ENCODE data around the gene NFE2L2.
"Not testable (repeated sequence)": the region's sequence is repeated elsewhere in the genome, so short reads cannot be mapped to it uniquely, and the experiment has no call there.

The NFE2L2 gene

DNA sequence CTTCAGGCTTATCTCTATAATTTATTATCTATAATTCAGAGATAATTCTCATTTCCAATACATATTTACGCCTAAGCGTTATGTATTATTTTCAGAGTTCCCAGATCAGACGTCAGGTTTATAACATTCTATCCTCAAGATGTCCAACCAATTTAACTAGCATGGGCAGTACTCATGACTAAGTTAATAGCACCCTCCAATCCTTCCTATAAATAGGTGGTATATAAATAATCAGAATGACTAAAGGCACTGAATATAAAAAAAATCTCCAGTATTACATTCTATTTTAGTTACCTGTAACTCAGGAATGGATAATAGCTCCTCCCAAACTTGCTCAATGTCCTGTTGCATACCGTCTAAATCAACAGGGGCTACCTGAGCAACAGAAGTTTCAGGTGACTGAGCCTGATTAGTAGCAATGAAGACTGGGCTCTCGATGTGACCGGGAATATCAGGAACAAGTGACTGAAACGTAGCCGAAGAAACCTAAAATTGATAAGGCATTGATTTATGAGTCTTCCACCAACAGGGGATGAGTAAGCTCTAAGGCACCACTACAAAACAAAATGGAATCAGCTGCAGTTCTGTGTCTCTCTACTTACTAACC is 32.3 kb downstream of the NFE2L2 start:
- DNase-seq = no peak

DNA sequence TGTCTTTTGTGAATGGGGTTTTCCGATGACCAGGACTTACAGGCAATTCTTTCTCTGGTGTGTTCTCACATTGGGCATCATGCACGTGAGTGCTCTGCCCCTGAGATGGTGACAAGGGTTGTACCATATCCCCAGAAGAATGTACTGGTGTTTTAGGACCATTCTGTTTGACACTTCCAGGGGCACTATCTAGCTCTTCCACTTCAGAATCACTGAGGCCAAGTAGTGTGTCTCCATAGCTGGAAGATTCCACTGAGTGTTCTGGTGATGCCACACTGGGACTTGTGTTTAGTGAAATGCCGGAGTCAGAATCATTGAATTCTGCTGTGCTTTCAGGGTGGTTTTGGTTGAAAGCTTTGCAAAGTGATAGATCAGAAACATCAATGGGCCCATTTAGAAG is 33.3 kb downstream of the NFE2L2 start:
- DNase-seq = no peak

DNA sequence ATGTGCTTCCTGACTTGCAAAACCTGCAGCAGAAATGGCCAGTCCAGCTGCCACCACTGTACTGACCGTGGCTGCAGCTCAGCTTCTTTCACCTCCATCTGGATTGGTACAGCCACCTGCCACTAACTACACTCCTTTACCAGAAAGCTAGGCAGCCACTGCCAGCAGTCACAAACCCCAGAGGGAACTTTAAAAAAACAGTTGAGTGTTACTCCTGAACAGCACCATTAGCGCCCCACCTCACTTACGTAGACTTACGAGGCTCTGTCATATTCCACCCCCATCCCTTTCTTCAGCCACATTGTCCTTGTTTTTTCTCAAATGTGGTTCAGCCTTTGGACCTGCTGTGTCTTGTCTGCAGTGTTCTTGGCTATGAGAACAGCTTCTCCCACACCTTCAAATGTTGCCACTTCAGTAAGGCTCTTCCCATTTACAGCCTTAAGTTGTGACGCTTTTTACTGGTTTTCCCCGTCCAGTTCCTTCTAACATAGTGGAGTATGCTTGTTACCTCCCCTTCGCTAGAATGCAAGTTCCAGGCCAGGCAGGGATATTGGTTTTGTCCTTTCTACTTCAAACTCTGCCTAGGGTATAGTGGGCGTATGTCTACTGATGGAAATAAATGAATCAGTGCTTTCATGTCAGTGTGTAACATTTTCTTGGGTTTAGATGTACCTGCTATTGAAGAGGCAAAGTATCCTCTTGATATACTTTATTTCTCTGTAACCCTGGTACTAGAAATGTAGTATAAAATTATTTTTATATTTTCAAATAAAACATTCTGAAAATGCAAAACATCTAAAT is 34.9 kb downstream of the NFE2L2 start:
- no peak for DNase-seq

DNA sequence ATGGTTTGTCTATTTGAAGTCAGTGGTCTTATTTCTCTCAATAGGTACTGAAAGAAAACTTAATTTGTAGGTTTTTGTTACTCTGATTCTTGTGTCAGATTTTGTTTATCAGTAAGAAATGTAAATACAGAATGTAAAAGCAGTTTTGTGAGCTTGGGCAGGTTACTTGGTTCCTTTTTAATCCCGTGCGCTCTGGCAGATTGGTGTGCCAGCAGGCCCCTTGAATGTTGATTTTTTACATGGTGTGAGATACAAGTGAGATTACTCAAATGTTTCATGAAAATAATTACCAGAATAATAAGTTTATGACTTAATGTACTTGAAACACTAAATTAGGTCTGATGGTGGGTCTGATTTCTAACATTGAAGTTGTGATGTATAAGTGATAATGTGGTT is 38.6 kb downstream of the NFE2L2 start:
- DNase-seq = no peak

DNA sequence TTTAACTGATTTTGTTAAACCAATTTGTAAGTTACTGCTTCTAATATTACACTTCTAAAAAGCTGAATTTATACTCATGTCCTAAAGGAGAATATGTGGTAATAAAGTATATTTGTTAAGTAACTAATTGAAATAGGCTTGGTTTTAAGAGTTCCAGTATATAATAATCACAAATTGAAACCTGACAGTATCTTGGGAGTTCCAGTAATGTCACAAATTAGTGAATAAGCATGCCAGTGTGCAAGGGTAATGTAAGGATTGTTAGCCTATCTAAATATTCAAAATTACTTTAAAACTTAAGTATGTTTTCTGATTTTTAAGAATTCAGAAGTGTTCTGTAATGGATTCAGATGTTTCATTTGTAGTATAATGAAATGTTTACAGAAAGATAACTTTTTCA is 41.1 kb downstream of the NFE2L2 start:
- not testable (repeated sequence) for DNase-seq

DNA sequence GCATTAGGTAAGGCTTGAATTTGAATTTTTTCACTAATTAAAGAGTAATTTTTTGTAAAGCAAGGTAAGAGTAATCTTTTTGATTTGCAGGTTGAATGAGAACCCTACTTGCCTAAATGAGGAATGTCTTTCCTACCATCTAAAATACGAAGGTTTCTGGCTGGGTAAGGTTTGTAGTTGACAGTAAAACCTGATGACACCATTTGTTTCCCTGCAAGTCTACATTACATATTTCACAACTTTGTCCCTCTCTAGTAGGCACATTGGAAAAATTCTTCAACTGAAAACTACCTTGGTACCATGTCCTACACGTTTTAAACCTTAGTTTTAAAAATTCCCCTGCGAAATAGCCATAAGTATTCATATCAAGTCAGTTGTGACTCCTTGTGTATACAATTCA is 42.6 kb downstream of the NFE2L2 start:
- DNase-seq = no peak

DNA sequence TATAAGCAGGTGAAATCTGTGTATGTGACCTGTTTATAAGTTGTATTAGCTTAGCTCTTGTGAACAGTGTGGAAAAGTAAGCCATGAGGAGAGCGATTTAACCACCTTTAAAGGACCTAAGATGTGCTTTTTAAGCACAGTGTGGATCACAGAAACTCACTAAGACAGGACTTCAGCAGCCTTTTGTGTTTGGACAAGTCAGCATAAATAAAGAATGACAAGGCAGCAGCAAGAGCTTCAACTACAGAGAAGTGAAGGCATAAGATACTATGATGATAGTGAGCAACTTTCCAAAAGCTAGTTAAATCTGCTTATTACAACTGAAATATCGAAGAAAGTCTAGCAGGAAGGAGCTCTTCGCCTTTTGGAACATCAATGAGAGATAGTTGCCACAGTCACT is 43.0 kb downstream of the NFE2L2 start:
- DNase-seq = no peak

DNA sequence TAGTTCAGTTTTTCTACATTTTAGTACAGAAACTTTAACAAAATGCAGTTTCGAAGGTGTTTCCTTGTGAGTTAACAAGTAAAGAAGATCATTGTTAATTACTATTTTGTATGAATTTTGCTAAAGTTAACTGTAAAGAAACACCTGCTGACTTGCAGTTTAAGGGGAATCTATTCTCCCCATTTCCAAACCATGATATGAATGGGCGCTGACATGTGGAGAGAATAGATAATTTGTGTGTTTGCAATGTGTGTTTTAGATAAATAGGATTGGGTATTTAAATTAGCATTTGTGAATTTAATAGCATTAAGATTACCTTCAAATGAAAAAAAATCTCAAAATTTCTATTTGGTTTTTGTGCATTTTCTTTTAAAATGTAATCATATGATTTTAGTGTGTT is 44.7 kb downstream of the NFE2L2 start:
- DNase-seq = not testable (repeated sequence)

DNA sequence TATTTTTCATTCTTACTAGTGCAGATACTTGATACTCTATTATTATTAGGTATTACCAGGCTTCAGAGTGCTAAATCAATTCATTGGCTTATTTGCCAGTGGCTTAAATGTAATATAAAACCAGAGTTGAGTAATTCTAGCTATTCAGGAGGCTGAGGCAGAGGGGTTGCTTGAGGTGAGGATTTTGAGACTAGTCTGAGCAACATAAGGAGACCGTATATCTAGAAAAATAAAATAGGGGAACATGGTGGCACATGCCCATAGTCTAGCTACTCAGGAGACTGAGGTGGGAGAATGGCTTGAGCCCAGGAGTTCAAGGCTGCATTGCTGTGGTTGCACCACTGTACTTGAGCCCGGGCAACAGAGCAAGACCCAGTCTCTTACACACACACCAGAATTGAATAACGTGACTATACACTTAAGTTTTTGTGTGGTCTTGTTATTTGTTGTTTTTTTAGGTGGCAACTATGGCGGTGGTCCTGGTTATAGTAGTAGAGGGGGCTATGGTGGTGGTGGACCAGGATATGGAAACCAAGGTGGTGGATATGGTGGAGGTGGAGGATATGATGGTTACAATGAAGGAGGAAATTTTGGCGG is 47.2 kb downstream of the NFE2L2 start:
- DNase-seq = no peak

DNA sequence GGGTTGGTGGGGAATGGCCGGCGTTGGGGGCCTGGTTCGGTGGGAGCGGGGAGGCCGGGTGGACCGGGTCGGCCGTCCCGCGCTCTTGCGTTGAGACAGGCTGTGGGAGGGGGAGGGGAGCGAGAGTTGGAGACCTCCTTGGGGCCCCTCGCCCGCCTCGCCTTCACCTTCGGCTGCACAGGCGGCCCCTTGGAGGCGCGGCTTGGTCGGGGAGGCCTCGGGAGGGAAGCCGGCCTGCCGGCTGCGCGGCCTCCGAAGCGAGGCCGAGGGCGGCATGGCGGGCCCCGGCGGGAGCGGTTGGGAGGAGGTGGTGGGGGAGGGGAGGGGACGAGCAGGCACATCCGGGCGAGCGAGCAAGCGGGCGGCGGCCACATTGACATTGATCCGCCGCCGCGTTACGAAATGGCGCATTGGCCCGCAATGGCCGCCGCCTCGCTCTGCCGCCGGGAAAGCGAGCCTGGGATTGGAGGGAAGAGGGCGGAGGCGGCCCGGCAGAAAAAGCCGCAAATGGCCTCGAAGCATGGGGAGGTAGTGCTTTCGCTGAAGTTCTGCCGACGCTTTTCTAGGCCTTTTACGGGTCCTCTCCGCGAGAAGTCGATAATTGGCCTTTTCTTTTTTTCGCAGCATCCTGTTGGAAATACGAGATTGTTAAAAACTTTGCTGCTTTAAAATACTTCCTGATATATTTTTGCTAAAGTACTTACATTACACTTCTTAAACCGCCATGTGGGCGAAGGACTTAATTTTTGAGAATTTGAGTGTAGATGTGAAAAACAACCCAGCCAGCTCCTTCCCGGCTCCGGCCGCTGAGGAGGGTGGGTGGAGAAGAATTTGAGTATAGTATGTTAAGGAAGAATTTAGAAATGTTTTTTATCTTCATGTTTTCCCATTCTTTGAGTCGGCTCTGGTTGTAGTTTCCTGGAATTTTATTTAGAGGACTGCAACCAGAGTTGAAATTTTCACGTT is 51.4 kb downstream of the NFE2L2 start:
- DNase-seq = peak; percentile 95

DNA sequence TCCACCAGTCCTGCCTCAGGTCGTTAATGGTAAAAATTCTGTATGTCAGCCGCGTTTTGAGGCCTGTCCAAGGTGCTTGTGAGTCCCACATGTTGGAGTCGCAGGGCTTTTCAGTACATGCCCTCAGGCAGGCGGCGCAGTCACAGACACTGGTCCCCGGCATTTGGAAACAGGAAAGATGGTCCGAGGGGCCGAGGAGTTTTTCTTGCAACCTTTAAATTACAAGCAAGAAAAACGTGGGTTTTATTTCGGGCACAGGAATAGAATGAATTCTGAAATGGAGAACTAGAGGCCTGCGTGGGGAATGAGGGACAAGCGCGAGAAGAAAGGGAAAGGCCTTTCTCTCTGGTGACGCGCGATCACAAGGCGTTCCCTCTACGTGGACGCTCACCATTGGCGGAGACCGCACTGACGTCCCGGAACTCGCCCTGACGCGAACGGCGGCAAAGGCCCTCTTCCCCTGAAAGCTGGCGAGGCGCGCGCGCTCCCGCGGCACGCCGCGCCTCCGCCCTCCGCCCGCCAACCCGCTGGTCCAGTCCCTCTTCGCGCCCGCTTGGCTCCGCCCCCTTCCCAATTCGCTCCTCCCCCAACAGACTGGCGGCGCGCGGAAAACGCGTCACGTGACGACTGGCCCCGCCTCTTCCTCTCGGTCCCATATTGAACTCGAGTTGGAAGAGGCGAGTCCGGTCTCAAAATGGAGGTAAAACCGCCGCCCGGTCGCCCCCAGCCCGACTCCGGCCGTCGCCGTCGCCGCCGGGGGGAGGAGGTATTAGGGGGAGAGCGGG is 52.2 kb downstream of the NFE2L2 start, which contains the start of gene HNRNPA3:
TSS of gene HNRNPA3 (plus strand) at position 689 of the 785 bp plus-strand sequence. CDS start at position 695, 6 bp downstream.
- DNase-seq = peak; percentile 100

DNA sequence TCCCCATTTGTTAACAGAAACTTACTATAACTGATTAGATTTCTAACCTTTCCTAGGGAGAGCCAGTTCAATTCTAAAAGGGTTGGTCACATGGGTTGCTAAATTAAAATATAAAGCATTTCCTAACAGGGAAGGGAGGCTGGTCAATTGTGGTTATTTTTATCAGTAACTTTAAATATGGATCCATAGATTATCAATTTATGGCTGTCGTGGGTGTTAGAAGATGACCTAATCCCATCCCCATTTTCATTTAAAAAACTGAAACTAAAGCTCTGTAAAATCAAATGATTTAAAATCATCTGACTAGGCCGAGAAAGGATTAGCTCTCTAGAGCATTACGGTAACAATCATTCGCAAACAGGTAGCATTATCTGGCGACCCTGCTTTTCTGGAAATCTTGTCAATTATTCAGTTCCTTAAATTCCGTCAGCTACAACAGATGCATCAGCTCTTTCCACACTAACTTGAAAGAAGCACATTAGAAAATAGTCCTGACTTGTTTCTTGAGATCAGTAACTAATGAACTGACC is 52.9 kb downstream of the NFE2L2 start:
- DNase-seq = no peak

DNA sequence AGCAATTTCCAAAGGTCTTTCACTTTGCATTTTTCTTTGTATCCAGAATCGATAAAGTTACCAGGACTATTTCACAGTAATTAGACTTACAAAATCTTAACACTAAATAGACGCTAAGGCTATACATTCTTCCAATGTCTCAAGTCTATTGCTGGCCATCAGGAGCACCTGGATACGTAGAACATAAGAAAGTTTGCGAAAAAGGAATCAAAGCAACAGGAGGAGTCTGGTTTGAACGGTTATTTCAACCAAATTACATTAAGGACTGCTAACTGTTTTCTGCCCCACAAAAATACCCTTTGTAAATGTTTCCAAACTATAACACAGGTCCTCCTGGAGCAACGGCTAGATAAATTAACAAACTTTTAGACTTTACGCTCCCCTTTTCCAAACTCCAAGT is 53.4 kb downstream of the NFE2L2 start:
- no peak for DNase-seq

DNA sequence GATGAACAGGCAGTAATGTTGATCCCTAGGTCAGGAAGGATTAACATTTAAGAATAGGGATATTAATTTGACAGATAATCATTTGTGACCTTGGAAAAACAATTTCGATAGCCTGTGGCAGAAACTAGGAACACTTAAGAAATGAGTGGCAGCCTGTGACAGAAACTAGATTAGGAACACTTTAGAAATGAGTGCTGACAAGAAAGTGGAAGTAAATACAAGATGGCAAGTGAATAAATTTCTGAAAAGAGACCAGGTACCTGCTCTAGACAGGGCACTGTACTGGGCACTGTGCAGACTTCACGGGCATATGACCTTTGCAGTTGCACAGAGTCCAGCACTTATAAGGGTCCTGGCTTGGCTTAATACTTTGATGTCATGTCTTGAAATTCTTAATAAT is 57.4 kb downstream of the NFE2L2 start:
- DNase-seq = no peak

DNA sequence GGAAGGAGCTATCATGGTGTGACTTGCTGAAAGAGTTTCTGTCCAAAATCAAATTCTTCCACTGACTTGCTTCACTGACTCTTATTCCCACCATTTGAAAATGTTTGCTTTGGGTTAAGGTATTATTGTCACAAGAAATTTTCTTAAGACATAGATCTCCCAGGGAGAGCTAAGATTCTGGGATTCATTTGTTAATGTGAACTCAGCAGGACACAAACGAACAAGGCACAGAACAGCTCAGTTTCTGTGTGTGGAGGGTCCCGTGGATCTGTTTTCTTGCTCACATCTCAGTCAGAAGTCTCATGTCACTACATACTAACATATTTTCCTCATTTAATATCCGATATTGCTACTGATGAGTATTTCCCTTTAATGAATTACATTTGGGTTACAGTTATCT is 60.1 kb downstream of the NFE2L2 start:
- DNase-seq = no peak

DNA sequence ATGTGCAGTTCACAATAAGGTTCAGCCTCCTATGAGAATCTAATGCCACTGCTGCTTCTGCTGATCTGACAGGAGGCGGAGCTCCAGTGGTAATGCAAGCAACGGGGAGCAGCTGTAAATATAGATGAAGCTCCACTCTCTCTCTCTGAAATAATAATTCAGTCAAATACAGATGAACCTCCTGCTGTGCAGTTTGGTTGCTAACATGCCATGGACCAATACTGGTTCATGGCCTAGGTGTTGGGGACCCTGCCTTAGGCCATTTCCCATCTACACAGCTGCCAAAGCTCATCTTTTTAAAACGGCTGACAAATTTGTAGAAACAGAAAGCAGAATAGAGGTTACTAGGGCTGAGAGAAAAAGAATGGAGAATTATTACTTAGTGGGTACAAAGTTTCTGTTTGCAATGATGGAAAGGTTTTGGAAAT is 62.6 kb downstream of the NFE2L2 start:
- DNase-seq = no peak

DNA sequence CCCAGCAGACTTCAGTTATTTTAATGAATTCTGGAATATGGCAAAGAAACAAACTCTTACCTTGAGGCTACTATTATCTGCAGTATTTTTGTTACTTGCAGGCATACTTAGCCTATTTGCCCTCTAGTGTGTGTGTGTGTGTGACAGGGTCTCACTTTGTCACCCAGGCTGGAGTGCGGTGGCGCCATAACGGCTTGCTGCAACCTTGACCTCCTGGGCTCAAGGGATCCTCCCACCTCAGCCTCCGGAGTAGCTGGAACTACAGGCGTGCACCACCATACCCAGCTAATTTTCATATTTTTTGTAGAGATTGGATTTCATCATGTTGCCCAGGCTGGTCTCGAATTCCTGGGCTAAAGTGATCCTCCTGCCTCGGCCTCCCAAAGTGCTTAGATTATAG is 64.1 kb downstream of the NFE2L2 start:
- DNase-seq = not testable (repeated sequence)

DNA sequence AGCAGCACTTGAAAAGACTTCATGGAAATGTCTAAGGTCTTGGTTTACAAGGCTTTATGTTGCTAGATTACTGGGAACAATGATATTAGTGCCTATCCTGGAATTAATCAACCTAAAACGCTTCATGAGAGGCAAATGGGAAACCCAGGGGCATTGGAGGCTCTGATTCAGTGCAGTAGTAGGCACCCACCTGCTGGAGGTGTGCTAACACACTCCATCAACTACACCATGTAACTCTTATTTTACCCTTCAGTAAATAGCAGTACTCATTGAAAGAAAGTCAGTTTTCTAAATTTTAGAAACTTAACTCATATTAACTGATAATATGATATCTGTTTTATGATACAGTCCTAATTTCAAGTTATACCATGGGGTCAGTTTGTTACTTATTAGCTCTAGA is 69.3 kb downstream of the NFE2L2 start:
- no peak for DNase-seq

DNA sequence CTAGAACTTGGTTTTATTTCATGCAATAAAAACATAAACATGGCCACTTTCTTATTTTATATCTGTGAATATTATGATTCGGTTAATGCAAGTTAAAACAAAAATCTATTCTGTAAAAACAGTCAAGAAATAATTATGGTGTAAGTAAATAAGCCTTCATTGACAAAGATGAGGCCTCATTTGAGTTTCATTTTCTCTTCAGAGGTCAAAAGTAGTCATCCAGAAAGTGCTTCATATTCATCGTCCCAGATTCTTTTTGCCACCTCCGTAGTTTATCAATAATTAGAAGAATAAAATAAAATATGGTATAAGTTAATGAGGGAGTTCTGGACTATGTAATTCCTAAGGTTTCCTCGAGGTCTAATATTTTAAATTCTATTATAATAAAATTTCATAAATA is 71.3 kb downstream of the NFE2L2 start:
- DNase-seq = no peak

DNA sequence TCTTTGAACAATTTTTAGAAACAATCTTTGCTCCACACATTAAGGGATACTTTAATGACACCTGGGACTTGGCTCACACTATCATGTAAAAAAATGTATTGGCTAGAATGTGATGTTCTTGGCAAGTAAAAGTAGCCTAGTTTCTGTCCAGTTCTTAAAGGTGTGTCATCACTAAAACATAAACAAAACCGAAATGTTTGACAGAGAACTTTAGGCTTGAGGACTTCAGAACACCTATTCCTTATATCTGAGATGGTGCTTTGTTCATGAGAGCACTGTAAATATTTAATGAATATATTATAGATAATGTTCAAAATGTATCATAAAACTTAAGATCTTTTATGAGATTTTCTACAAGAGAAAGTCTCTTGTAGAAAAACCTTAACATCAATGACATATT is 71.7 kb downstream of the NFE2L2 start:
- DNase-seq = no peak

DNA sequence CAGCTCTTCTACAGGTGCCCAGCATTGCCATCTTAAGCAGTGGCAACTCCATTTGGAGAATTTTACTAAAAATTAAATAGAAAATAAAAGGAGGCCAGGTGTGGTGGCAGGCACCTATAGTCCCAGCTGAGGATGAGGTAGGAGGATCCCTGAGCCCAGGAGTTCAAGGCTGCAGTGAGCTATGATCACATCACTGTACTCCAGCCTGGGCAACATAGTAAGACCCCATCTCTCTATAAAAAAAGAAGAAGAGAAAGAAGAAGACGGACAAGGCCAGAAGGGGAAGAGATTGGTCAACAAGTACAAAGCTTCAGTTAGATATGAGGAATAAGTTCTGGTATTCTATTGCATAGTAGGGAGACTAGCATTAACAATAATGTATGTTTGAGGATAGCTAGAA is 73.6 kb downstream of the NFE2L2 start:
- no peak for DNase-seq
